Endodermal cell (in vitro differentiated cells): ENCODE data around the gene TFF2. TPM values are rescaled to one million over a fixed set of nuclear protein-coding genes. Genes with fewer than 3 reads are reported as not detected.
A peak's percentile ranks its signal among the peaks of the same experiment; 100 is the strongest.

Source experiments
- DNase-seq: peaks from one replicate; pipeline ENCODE4 v3.0.0-alpha.2; 2017
- H3K27ac ChIP-seq: 2 replicates; pipeline ENCODE4 v1.5.1; 2013; ENCODE audit warnings: mild to moderate bottlenecking, low read depth, low read length, moderate library complexity
- H3K27me3 ChIP-seq: 2 replicates; pipeline ENCODE4 v1.6.1; 2013; ENCODE audit warnings: mild to moderate bottlenecking, low read length, moderate library complexity; ENCODE audit not compliant: insufficient read depth, control insufficient read depth, poor library complexity, severe bottlenecking
- H3K36me3 ChIP-seq: 2 replicates; pipeline ENCODE4 v1.7.0; 2013; ENCODE audit warnings: mild to moderate bottlenecking, low read length, moderate library complexity; ENCODE audit not compliant: control insufficient read depth, insufficient read depth
- H3K4me1 ChIP-seq: one replicate; pipeline ENCODE4 v1.7.0; 2013; ENCODE audit warnings: low read length; ENCODE audit not compliant: control insufficient read depth, insufficient read depth
- H3K4me3 ChIP-seq: 2 replicates; pipeline ENCODE4 v1.5.1; 2013; ENCODE audit warnings: mild to moderate bottlenecking, low read length, moderate library complexity
- H3K9ac ChIP-seq: 2 replicates; pipeline ENCODE4 v1.6.1; 2013; ENCODE audit warnings: mild to moderate bottlenecking, low read length, moderate library complexity; ENCODE audit not compliant: poor library complexity, severe bottlenecking; ENCODE audit errors: extremely low read depth
- H3K9me3 ChIP-seq: 2 replicates; pipeline ENCODE4 v1.6.1; 2013; ENCODE audit warnings: mild to moderate bottlenecking, low read length, moderate library complexity; ENCODE audit not compliant: control insufficient read depth
- H3K27ac Mint-ChIP-seq: 2 replicates; pipeline ENCODE4 v1.8.0; 2020; ENCODE audit warnings: mixed read lengths
- H3K27me3 Mint-ChIP-seq: 2 replicates; pipeline ENCODE4 v1.8.0; 2021; ENCODE audit warnings: mild to moderate bottlenecking, mixed read lengths; ENCODE audit not compliant: insufficient read depth
- H3K36me3 Mint-ChIP-seq: 2 replicates; pipeline ENCODE4 v1.8.0; 2020; ENCODE audit warnings: low read depth, mixed read lengths
- H3K4me1 Mint-ChIP-seq: 2 replicates; pipeline ENCODE4 v1.8.0; 2020; ENCODE audit warnings: mixed read lengths
- H3K4me3 Mint-ChIP-seq: 2 replicates; pipeline ENCODE4 v1.8.0; 2020; ENCODE audit warnings: mild to moderate bottlenecking, moderate library complexity, mixed read lengths
- H3K9me3 Mint-ChIP-seq: 2 replicates; pipeline ENCODE4 v1.8.0; 2020; ENCODE audit warnings: mild to moderate bottlenecking, mixed read lengths
- WGBS, 2 experiments: methylation state at CpG; one replicate each; pipeline versions ENCODE4 v1.1.5 to v1.1.7; 2013; ENCODE audit warnings: missing lambda C conversion rate in 2 of 2, mixed read lengths in 1 of 2; ENCODE audit not compliant: insufficient coverage in 1 of 2, insufficient read length in 1 of 2; 5-methylcytosine and 5-hydroxymethylcytosine counted together
- total RNA-seq, 2 donors: library from RNA; stranded (reverse); fragmentation: NEBNext Ultra II Directional in 1 of 2; extraction: Animal tissue kit (Norgen Biotek cat#: 25700) in 1 of 2; gene quantifications; 2 replicates in 1 of 2; 3 replicates in 1 of 2; pipeline ENCODE4 v1.2.1, GENCODE V29; 2021
- TF ChIP-seq, protein P1 (sequence below): fragments of 200-600 bp; sonication (generic); conservative IDR thresholded peaks from 2 replicates; pipeline ENCODE4 v1.5.0; 2021; ENCODE audit warnings: antibody characterized with exemption, mild to moderate bottlenecking

The TFF2 gene
- total RNA-seq, 2 donors from 2014 or later = not detected

DNA sequence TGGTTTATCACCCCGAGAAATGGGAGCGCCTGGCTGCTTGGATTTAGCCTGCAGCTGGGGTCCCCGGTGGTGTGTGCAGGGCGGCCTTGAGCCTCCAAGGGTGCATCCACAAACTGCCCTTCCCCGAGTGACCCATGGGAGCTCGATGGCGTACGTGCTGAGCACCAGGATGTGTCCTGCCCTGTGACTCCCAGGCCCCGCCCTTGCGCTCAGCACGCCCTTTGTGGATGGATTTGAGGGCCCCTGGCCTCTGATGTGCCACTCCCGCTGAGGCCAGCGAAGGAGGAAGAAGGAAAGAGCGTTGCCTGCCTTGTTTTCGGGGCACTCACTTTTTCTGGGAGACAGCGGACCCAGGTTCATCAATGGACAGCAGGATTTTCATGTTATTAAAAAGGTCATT lies 33.9 kb downstream of the TFF2 start:
- H3K27me3 Mint-ChIP-seq = no peaks in the 10 kb centered on the region
- H3K36me3 Mint-ChIP-seq = no peaks in the 10 kb centered on the region
- no peaks in the 10 kb centered on the region for H3K9me3 Mint-ChIP-seq
- Histone ChIP-seq H3K9me3 (no peaks in the 10 kb centered on the region), H3K27me3 (no peaks in the 10 kb centered on the region), H3K4me1 (peaks cover 13% of the 10 kb centered on the region), H3K27ac (no peak overlapping the region), H3K9ac (no peak overlapping the region), H3K36me3 (no peaks in the 10 kb centered on the region), H3K4me3 (no peak overlapping the region)
- DNase-seq = peak; percentile 44
- 92 to 96% methylated on average over 12 to 16 of the region's 16 CpGs for WGBS, 2 experiments
- H3K4me1 Mint-ChIP-seq = peaks cover 30% of the 10 kb centered on the region
- H3K4me3 Mint-ChIP-seq = no peak overlapping the region
- TF ChIP-seq, protein P1, sequence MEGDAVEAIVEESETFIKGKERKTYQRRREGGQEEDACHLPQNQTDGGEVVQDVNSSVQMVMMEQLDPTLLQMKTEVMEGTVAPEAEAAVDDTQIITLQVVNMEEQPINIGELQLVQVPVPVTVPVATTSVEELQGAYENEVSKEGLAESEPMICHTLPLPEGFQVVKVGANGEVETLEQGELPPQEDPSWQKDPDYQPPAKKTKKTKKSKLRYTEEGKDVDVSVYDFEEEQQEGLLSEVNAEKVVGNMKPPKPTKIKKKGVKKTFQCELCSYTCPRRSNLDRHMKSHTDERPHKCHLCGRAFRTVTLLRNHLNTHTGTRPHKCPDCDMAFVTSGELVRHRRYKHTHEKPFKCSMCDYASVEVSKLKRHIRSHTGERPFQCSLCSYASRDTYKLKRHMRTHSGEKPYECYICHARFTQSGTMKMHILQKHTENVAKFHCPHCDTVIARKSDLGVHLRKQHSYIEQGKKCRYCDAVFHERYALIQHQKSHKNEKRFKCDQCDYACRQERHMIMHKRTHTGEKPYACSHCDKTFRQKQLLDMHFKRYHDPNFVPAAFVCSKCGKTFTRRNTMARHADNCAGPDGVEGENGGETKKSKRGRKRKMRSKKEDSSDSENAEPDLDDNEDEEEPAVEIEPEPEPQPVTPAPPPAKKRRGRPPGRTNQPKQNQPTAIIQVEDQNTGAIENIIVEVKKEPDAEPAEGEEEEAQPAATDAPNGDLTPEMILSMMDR = no peak
- H3K27ac Mint-ChIP-seq = no peak overlapping the region

DNA sequence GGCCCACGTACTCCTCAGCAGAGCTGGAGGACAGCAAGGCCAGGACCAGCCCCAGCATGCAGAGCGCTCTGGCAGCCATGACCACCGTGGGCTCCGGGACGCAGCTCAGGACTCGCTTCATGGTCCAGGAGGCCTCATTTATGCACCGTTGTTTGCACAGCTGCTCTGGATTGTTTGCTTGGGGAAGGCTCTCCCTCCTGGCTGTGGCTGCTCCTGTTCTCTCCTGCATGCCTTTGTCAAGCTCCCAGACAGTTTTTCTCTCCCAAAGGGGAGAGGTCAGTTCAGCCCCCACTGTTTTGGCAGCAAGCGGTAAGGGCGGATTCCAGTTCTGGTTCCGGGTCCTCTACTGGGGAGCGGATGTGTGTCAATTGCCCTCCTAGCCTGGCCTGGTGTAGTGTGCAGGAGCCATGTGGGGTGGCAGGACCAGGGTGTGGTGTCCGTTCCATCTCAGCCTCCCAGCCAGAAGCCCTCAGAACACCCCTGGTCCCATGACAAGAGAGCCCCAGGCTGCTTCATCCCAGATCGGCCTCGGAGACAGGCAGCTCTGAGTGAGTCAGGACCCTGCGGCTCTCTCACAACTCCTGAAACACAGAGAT lies 35.4 kb downstream of the TFF2 start, which contains the start of gene TFF3:
Gene TFF3, minus strand, starts transcription at position 114 of the 596 bp plus-strand sequence. Its CDS starts 35 bp downstream, at position 79.
- H3K36me3 ChIP-seq = no peaks in the 10 kb centered on the region
- peaks cover 30% of the 10 kb centered on the region for H3K4me1 Mint-ChIP-seq
- no peak for DNase-seq
- no peaks in the 10 kb centered on the region for H3K9me3 Mint-ChIP-seq
- peak within 1 kb of the TSS; percentile 16 for H3K27ac Mint-ChIP-seq
- H3K9ac ChIP-seq = no peak within 1 kb of the TSS
- no peak within 1 kb of the TSS for H3K4me3 ChIP-seq
- no peak within 1 kb of the TSS for H3K4me3 Mint-ChIP-seq
- TF ChIP-seq, protein P1 = no peak
- H3K27ac ChIP-seq = no peak within 1 kb of the TSS
- H3K4me1 ChIP-seq = peaks cover 13% of the 10 kb centered on the region
- peaks cover 3% of the 10 kb centered on the region for H3K27me3 Mint-ChIP-seq
- peaks cover 2% of the 10 kb centered on the region for H3K27me3 ChIP-seq
- H3K36me3 Mint-ChIP-seq = no peaks in the 10 kb centered on the region
- 78 to 89% methylated on average over 11 to 15 of the region's 15 CpGs for WGBS, 2 experiments
- H3K9me3 ChIP-seq = no peaks in the 10 kb centered on the region

DNA sequence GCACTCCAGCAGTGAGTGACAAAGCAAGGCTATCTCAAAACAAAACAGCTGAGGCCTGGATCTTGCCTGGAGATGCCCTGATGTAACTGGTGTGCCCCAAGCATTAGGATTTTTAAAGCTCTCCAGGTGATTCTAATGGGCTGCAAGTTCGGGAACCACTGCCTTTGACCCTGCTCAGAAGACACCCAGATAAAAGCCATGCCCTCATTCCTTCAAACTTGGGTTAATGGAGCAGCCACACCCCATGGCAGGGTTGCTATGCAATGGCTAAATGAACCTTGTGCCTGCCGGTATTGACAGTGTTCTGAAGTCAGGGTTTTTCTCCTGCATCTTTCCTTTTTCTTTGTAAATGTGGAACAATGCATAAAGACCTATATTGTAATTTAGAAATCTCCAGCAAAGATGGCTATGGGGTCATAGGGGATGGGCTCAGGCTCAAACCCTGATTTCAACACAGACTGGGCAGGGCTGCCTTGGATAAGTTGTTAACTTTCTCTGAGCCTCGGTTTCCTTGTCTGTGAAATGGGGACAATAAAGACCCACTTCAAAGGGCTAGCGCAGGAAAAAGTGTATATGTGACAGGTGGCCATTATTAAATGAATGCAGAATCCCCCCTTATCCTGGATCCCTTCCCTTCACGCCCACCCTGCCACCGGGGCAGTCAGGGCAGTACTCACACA lies 36.0 kb downstream of the TFF2 start:
- no peaks in the 10 kb centered on the region for H3K9me3 ChIP-seq
- peaks cover 30% of the 10 kb centered on the region for H3K4me1 Mint-ChIP-seq
- H3K36me3 Mint-ChIP-seq = no peaks in the 10 kb centered on the region
- no peak overlapping the region for H3K4me3 Mint-ChIP-seq
- 90 to 93% methylated on average over 3 to 6 of the region's 6 CpGs for WGBS, 2 experiments
- DNase-seq = no peak
- no peaks in the 10 kb centered on the region for H3K36me3 ChIP-seq
- no peak overlapping the region for H3K27ac Mint-ChIP-seq
- H3K9me3 Mint-ChIP-seq = no peaks in the 10 kb centered on the region
- H3K27me3 Mint-ChIP-seq = peaks cover 5% of the 10 kb centered on the region
- no peak overlapping the region for H3K27ac ChIP-seq
- TF ChIP-seq, protein P1 = no peak
- H3K9ac ChIP-seq = no peak overlapping the region
- no peak overlapping the region for H3K4me3 ChIP-seq
- peaks cover 7% of the 10 kb centered on the region for H3K27me3 ChIP-seq
- H3K4me1 ChIP-seq = peaks cover 13% of the 10 kb centered on the region
